HK-2 (cell line): Measurements from ENCODE around the gene TBC1D22A.
"Not testable (repeated sequence)": the region's sequence is repeated elsewhere in the genome, so short reads cannot be mapped to it uniquely, and the experiment has no call there.

Experiments
- DNase-seq: peaks from one replicate; pipeline ENCODE4 v3.0.0-alpha.2; 2018; ENCODE audit not compliant: unreplicated experiment

The TBC1D22A gene

GRCh38 chr22:46972901-46973831 is 210.7 kb downstream of the TBC1D22A start:
- DNase-seq = no peak

- no peak for DNase-seq
These were observed 211.6 kb downstream of the TBC1D22A start for GRCh38 chr22:46974077-46974476.

- no peak for DNase-seq
These were observed 212.5 kb downstream of the TBC1D22A start for GRCh38 chr22:46974631-46975585.

GRCh38 chr22:46976143-46976542 is 213.7 kb downstream of the TBC1D22A start:
- DNase-seq = no peak

- DNase-seq = no peak
These were observed 214.1 kb downstream of the TBC1D22A start for GRCh38 chr22:46976598-46976997.

GRCh38 chr22:46977656-46978343 is 215.3 kb downstream of the TBC1D22A start:
- DNase-seq = no peak

- not testable (repeated sequence) for DNase-seq
These were observed 216.2 kb downstream of the TBC1D22A start for GRCh38 chr22:46978668-46979067.

GRCh38 chr22:46979506-46979905 is 217.1 kb downstream of the TBC1D22A start:
- DNase-seq = no peak

- no peak for DNase-seq
These were observed 217.9 kb downstream of the TBC1D22A start for GRCh38 chr22:46980392-46980791.

- no peak for DNase-seq
These were observed 220.2 kb downstream of the TBC1D22A start for GRCh38 chr22:46982635-46983034.

- no peak for DNase-seq
These were observed 220.6 kb downstream of the TBC1D22A start for GRCh38 chr22:46983046-46983445.

- no peak for DNase-seq
These were observed 222.5 kb downstream of the TBC1D22A start for GRCh38 chr22:46984751-46985506.

- no peak for DNase-seq
These were observed 223.0 kb downstream of the TBC1D22A start for GRCh38 chr22:46985507-46985882.

- DNase-seq = no peak
These were observed 224.3 kb downstream of the TBC1D22A start for GRCh38 chr22:46986788-46987187.

GRCh38 chr22:46990937-46991550 is 228.6 kb downstream of the TBC1D22A start:
- DNase-seq = no peak

- no peak for DNase-seq
These were observed 229.2 kb downstream of the TBC1D22A start for GRCh38 chr22:46991666-46992065.

- no peak for DNase-seq
These were observed 229.8 kb downstream of the TBC1D22A start for GRCh38 chr22:46992121-46992731.

- DNase-seq = no peak
These were observed 231.2 kb downstream of the TBC1D22A start for GRCh38 chr22:46993633-46994032.

- no peak for DNase-seq
These were observed 231.8 kb downstream of the TBC1D22A start for GRCh38 chr22:46994265-46994664.

- DNase-seq = no peak
These were observed 232.5 kb downstream of the TBC1D22A start for GRCh38 chr22:46994983-46995382.
